Neural cell (in vitro differentiated cells): ENCODE data around the gene SLC30A7. TPM values are rescaled to one million over a fixed set of nuclear protein-coding genes. Genes with fewer than 3 reads are reported as not detected.

Experiments used
- H2AFZ ChIP-seq: fragments of 200-600, 300-800 bp; sonication (generic), shearing (Covaris generic); 2 replicates; pipeline ENCODE4 v1.6.0; 2014; ENCODE audit warnings: low read depth, mild to moderate bottlenecking, antibody characterized with exemption, low read length, moderate library complexity
- H3F3A ChIP-seq: fragments of 200-600 bp; shearing (Covaris generic); 2 replicates; pipeline ENCODE4 v1.6.1; 2016; ENCODE audit warnings: mild to moderate bottlenecking, moderate library complexity, mixed read lengths, antibody characterized with exemption, low read length; ENCODE audit not compliant: insufficient read depth, poor library complexity, severe bottlenecking
- H3K27ac ChIP-seq: fragments of 200-600, 300-800 bp; sonication (generic), shearing (Covaris generic); 2 replicates; pipeline ENCODE4 v1.5.1; 2014; ENCODE audit warnings: mild to moderate bottlenecking, low read length, moderate library complexity
- H3K27me3 ChIP-seq: fragments of 300-800, 200-600 bp; sonication (generic), shearing (Covaris generic); 2 replicates; pipeline ENCODE4 v1.6.0; 2014; ENCODE audit warnings: mild to moderate bottlenecking, low read depth, low read length, moderate library complexity; ENCODE audit not compliant: insufficient read depth
- H3K36me3 ChIP-seq: fragments of 300-800, 200-600 bp; sonication (generic), shearing (Covaris generic); 2 replicates; pipeline ENCODE4 v1.5.1; 2014; ENCODE audit warnings: mild to moderate bottlenecking, antibody characterized with exemption, low read length, moderate library complexity; ENCODE audit not compliant: insufficient read depth
- H3K4me2 ChIP-seq: fragments of 300-800, 200-600 bp; sonication (generic), shearing (Covaris generic); 2 replicates; pipeline ENCODE4 v1.6.0; 2014; ENCODE audit warnings: mild to moderate bottlenecking, low read length
- H3K4me3 ChIP-seq: fragments of 300-800, 200-600 bp; sonication (generic), shearing (Covaris generic); 2 replicates; pipeline ENCODE4 v1.5.1; 2014; ENCODE audit warnings: mild to moderate bottlenecking, low read length, moderate library complexity
- H3K79me2 ChIP-seq: fragments of 200-600 bp; shearing (Covaris generic); replicated peaks from 2 replicates; pipeline ENCODE4 v1.6.0; 2014; ENCODE audit warnings: mild to moderate bottlenecking, low read length, moderate library complexity; ENCODE audit not compliant: insufficient read depth
- H3K9ac ChIP-seq: fragments of 300-800, 200-600 bp; sonication (generic), shearing (Covaris generic); 2 replicates; pipeline ENCODE4 v1.6.1; 2016; ENCODE audit warnings: mild to moderate bottlenecking, low read length, mixed read lengths
- H3K9me2 ChIP-seq: fragments of 200-600 bp; shearing (Covaris generic); 2 replicates; pipeline ENCODE4 v1.6.1; 2016; ENCODE audit warnings: mild to moderate bottlenecking, low read length, mixed read lengths; ENCODE audit not compliant: insufficient read depth
- H3K9me3 ChIP-seq: fragments of 200-600, 300-800 bp; sonication (generic), shearing (Covaris generic); 2 replicates; pipeline ENCODE4 v1.6.1; 2016; ENCODE audit warnings: mild to moderate bottlenecking, mixed run types, low read length, moderate library complexity, mixed read lengths
- H4K20me1 ChIP-seq: fragments of 200-600 bp; shearing (Covaris generic); 2 replicates; pipeline ENCODE4 v1.6.1; 2016; ENCODE audit warnings: mild to moderate bottlenecking, mixed run types; ENCODE audit not compliant: insufficient read depth
- CTCF ChIP-seq: fragments of 450-650 bp; IDR thresholded peaks from 2 replicates; pipeline ENCODE4 v1.5.1; 2014; ENCODE audit warnings: antibody characterized with exemption, mild to moderate bottlenecking, moderate library complexity; ENCODE audit not compliant: poor library complexity, severe bottlenecking
- EP300 ChIP-seq: fragments of 450-650 bp; conservative IDR thresholded peaks from 2 replicates; pipeline ENCODE4 v1.6.1; 2014; ENCODE audit warnings: antibody characterized with exemption, mild to moderate bottlenecking, moderate library complexity; ENCODE audit not compliant: poor library complexity, severe bottlenecking
- EZH2 ChIP-seq: fragments of 200-600, 300-800 bp; shearing (Covaris generic), sonication (generic); IDR thresholded peaks from 2 replicates; pipeline ENCODE4 v1.6.1; 2014; ENCODE audit warnings: antibody characterized with exemption, low read length, borderline replicate concordance, mild to moderate bottlenecking; ENCODE audit not compliant: insufficient read depth, poor library complexity, severe bottlenecking
- MXI1 ChIP-seq: fragments of 450-650 bp; conservative IDR thresholded peaks from 2 replicates; pipeline ENCODE4 v1.6.1; 2014; ENCODE audit warnings: antibody characterized with exemption, mild to moderate bottlenecking; ENCODE audit not compliant: poor library complexity, severe bottlenecking
- RAD21 ChIP-seq: fragments of 450-650 bp; conservative IDR thresholded peaks from 2 replicates; pipeline ENCODE4 v1.6.1; 2014; ENCODE audit warnings: antibody characterized with exemption, mild to moderate bottlenecking, moderate library complexity
- SMC3 ChIP-seq: fragments of 450-650 bp; conservative IDR thresholded peaks from 2 replicates; pipeline ENCODE4 v1.6.1; 2014; ENCODE audit warnings: antibody characterized with exemption, mild to moderate bottlenecking, moderate library complexity; ENCODE audit not compliant: poor library complexity
- TAF1 ChIP-seq: IDR thresholded peaks from 2 replicates; pipeline ENCODE4 v1.6.1; 2012; ENCODE audit warnings: low read depth
- polyA plus RNA-seq: library from polyadenylated mRNA; depleted of rRNA; stranded (reverse); fragments of >200 nt; gene quantifications from 2 replicates; pipeline ENCODE4 v1.2.3, GENCODE V29; 2014
- TF ChIP-seq, protein P1 (sequence below): IDR thresholded peaks from 2 replicates; pipeline ENCODE4 v1.6.1; 2012; ENCODE audit warnings: borderline replicate concordance

The SLC30A7 gene
- polyA plus RNA-seq, 1 donor from 2014 or later, result 19.8 TPM

DNA sequence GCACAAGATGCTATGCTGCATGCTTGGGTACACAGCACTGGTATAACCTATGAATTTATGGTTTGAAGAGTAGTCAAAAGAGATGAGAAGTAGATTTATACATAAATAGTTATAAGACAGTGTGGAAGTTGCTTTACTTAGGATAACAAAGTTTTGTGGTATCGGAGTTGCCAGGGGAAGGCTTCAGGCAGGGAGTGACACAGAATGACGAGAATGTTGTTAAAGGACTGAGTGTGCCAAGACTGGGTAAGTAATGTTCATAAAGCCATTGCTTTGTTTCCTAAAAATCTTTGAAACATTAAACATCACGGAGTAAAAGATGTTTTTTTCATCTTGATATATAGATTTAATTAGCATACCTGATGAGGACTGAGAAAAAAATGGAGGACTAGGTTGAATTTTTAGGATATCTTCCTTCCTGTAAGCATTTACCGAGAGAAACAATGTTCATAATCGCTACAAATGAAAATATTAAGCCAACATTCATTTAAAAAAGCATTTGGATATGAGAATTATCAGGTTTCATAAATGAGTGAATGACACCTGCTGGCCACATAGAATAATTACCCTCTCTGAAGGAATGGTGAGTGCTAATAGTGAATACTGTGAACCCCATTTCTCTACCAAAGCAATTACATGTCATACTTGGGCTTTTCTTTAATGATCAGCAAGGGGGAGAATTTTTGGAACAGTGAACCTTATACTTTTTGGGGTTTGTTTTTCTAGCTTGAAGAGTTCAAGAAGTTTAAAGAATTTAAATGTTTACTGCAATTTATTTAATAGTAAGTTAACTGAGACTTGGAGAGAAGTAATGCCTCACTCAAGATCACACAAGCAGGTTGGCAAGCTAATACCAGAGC is 29.6 kb upstream of the SLC30A7 start:
- Histone ChIP-seq H3K79me2 (no peaks in the 10 kb centered on the region), H3K4me2 (no peak overlapping the region), H3K9me2 (no peaks in the 10 kb centered on the region), H3K9ac (no peak overlapping the region), H3K27me3 (no peaks in the 10 kb centered on the region), H3K27ac (no peak overlapping the region), H4K20me1 (no peaks in the 10 kb centered on the region), H3K4me3 (no peak overlapping the region), H3F3A (no peaks in the 10 kb centered on the region), H3K9me3 (no peaks in the 10 kb centered on the region), H2AFZ (no peak overlapping the region), H3K36me3 (no peaks in the 10 kb centered on the region)
- TF ChIP-seq EZH2 (no peak), SMC3 (peak; percentile 89), EP300 (no peak), RAD21 (peak; percentile 77), CTCF (peak; percentile 76), TAF1 (no peak)
- TF ChIP-seq, protein P1, sequence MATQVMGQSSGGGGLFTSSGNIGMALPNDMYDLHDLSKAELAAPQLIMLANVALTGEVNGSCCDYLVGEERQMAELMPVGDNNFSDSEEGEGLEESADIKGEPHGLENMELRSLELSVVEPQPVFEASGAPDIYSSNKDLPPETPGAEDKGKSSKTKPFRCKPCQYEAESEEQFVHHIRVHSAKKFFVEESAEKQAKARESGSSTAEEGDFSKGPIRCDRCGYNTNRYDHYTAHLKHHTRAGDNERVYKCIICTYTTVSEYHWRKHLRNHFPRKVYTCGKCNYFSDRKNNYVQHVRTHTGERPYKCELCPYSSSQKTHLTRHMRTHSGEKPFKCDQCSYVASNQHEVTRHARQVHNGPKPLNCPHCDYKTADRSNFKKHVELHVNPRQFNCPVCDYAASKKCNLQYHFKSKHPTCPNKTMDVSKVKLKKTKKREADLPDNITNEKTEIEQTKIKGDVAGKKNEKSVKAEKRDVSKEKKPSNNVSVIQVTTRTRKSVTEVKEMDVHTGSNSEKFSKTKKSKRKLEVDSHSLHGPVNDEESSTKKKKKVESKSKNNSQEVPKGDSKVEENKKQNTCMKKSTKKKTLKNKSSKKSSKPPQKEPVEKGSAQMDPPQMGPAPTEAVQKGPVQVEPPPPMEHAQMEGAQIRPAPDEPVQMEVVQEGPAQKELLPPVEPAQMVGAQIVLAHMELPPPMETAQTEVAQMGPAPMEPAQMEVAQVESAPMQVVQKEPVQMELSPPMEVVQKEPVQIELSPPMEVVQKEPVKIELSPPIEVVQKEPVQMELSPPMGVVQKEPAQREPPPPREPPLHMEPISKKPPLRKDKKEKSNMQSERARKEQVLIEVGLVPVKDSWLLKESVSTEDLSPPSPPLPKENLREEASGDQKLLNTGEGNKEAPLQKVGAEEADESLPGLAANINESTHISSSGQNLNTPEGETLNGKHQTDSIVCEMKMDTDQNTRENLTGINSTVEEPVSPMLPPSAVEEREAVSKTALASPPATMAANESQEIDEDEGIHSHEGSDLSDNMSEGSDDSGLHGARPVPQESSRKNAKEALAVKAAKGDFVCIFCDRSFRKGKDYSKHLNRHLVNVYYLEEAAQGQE, result no peak

DNA sequence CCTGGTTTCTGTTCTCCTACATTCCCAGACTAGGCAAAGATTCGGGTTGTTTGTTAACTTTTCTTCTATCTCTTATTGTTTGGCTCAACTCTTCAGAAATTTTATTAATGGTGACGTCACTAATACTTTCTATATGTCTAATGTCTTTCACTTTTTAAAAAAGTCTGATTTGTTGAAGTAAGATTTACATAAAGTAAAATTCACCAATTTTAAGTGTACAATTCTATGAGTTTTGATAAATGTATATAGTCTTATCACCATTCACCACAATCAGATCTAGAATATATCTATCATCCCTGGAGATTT is 29.0 kb upstream of the SLC30A7 start:
- no peak overlapping the region for H3K4me3 ChIP-seq
- no peaks in the 10 kb centered on the region for H3K27me3 ChIP-seq
- no peaks in the 10 kb centered on the region for H3K9me3 ChIP-seq
- H3K9ac ChIP-seq, result no peak overlapping the region
- H3K79me2 ChIP-seq, result no peaks in the 10 kb centered on the region
- H4K20me1 ChIP-seq, result no peaks in the 10 kb centered on the region
- no peak overlapping the region for H2AFZ ChIP-seq
- H3K36me3 ChIP-seq, result no peaks in the 10 kb centered on the region
- no peak overlapping the region for H3K27ac ChIP-seq
- TF ChIP-seq TAF1 (no peak), SMC3 (no peak), EP300 (no peak), EZH2 (no peak), MXI1 (no peak)
- TF ChIP-seq, protein P1, result no peak
- no peaks in the 10 kb centered on the region for H3K9me2 ChIP-seq
- H3F3A ChIP-seq, result no peaks in the 10 kb centered on the region
- no peak overlapping the region for H3K4me2 ChIP-seq
